ENCODE measurements around the gene COPA.

The COPA gene

DNA sequence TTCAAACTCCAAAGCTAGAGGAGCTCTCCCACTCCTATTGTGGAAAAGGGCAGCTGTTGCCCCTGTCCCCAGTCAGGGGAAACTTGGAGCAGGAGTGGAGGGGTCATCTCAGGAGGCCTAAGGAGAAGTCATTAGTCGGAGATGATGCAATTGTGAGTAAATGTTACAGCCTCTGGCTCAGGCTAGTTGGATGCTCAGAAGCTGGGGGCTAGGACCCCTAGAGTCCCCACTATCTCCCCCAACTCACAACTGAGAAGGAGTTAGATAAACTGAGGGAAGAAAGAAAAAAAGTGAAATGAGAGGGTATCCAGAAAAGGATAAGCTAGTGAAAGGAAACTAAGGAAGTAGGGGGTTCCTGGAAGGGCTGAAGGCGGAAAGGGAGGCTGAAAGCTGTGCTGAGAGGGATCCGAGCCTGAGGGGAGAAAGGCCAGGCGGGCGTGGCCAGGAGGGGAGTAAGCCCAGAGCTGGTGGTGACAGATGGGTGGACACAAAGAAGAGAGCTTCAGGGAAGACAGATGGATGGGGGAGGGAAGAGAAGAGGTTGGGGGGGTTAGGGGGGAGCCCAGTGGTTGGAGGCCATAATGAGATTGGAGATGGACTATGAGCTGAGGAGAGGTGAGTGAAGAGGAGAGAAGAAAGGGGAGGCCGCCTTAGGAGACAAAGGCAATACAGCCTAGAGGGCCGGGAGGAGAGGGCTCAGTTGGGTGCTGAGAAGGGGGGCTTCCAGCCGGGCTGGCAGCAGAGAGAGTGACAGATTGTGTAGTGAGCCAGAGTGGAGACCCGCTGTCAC, 19.3 kb upstream of the COPA start:
- peak; percentile 19 for DNase-seq

DNA sequence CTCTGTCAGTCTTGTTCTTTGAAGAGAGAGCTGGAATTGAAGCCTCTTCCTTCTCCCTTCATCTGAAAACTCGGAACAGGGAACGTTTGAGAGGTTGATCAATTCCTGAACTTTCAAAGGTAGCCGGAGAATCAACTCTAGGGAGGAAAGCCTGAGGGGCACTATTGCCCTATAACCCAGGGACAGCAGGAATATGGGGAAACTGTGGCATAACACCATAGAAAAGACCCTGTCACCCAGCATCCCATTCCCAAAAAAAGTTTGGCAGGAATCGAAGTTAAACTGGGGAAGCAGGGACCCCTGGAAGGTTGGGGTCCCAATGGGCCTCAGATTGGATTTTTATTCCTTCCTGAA, 18.7 kb upstream of the COPA start:
- DNase-seq, result no peak

DNA sequence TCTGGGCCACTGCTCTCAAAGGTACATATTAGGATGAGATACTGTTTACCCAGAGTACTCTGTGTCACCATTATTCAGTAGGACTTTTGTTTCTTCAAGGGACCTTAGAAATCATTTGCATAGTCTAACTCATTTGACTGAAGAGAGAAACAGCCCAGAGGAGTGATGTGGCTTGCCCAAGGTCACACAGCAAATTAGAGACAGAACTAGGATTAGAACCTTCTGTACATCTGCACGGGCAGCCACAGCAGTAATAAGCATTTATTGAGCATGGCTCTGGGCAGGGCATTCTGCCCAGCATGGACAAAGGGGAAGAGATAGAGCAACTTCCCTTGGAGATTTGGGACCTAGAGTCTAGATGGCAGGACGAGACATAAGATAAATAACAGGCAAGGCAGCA, 18.1 kb upstream of the COPA start:
- DNase-seq, result no peak

DNA sequence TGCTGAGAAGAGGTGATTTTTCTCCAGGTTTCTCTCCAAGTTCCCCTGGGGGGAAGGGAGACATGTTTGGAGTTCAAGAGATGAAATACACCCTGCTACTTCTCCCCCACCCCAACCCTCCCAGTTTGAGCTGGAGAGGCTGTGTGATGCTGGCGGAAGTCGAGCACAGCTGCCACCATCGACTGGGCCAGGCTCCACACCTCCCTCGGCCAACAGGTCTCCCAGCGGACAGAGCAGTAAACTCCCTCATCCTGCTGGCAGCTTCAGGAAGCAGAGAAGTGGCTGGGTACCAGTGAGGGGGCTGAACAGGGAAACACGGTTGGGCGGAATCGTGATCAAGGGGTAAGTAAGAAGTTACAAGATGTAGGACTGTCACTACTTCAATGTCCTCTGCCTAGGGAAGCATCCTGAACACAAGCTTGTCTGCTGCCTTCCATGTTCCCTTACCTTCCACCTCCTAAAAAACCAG, 17.2 kb upstream of the COPA start:
- DNase-seq, result peak; percentile 17

DNA sequence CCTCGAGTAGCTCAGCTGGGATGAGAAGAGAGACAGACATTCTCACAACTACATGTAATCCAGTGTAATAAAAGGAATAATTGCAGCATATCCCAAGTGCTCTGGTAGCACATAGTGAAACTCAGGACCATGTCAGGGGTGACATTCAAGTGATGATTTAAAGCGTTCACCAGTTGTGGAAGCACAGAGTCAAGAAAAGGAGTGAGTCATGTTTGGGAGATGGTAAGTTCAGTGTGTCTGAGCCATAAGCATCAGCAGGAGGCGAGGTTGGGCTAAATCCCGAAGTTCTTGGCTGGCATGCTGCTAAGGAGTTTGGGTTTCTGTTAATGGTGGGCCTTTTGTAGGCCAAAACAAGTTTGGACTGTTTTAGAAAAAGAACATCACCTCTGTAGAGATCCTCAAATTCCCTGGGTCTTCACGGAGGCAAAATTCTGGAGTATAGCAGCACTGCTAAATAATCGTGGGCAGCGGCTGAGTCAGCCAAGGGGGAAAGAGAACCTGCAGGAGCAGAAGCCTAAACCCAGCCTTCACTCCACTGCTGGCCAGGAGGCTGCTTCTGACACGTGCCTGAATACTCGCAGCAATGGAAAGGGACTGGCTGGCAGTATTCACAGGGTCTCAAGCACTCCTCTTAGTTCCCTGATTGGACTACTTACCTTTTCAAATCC, 16.6 kb upstream of the COPA start:
- peak; percentile 13 for DNase-seq

DNA sequence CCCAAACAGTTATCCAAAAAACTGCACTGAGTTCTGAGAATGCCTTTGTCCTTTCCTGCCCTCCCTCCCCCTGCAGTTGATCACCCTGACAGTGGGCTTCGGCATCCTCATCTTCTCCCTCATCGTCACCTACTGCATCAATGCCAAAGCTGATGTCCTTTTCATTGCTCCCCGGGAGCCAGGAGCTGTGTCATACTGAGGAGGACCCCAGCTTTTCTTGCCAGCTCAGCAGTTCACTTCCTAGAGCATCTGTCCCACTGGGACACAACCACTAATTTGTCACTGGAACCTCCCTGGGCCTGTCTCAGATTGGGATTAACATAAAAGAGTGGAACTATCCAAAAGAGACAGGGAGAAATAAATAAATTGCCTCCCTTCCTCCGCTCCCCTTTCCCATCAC, 15.0 kb upstream of the COPA start:
- no peak for DNase-seq

DNA sequence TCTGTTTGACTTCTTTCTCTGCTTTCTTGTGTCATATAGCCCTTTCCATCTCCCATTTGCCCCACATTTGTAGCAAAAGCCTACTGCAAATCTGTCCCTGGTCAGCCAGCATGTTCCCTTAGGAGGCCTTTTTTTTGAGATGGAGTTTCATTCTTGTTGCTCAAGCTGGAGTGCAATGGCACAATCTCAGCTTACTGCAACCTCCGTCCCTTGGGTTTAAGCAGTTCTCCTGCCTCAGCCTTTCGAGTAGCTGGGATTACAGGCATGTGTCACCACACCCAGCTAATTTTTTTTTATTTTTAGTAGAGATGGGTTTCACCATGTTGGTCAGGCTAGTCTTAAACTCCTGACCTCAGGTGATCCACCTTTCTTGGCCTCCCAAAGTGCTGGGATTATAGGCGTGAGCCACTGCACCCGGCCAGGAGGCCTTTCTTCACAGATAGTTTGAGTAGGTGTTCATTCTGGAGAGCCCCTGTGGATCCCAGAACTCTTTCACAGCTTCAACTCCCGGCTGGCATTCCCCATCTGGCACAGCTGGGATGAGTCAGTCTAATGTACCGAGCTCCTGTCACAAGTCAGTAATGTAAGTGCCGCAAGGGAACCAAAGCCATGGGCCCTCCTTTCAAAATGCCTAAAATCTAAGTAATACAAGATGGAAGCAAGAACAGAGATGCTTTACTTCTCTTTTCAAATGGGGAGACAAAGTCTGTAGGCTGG, 14.4 kb upstream of the COPA start:
- peak; percentile 2 for DNase-seq

DNA sequence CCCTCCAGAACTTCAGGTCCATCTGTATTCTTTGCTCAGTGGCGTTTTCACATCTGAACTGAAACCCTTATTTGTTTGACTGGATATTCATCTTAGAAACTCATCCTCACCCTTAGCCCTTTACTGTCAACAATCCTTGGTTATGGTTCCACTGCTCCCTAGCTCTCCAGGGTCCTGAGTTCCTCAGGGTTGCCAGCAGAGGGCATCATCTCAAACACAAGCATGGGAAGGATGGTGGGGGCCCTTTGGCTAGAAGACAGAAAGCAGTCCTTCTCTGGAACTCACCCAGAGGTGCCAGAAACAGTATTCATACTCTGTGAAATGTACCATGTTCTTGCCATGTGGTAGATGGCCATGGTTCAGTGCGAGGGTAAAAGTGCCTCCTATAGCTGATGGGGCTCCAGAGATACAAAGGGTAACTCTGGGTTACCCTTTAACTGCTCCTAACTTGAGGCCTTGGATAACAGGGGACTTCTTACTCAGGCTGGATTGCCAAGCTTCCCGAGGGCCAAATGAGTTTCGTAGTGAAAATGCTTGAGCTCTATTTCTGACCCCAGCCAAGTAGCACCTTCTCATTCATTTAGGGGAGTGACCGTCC, 11.4 kb upstream of the COPA start:
- DNase-seq, result peak; percentile 7

DNA sequence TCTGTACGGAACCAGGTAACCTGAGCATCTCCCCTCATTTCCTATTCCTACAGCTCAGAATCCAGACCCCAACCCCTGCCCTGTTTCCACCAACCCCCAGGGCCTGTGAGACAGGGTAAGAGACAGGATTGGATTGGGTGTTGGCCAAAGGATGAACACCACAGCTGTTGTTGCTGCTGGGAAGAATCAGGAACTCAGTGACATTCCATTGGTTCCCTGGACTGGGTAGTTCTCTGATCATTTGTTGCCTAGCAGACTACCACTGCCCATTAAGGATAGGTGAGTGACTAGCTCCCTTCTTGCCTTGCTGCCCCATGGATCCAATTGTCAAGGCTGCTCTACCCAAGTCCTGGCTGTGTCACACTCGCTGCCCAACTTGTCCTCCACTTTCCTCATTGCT, 10.2 kb upstream of the COPA start:
- no peak for DNase-seq

DNA sequence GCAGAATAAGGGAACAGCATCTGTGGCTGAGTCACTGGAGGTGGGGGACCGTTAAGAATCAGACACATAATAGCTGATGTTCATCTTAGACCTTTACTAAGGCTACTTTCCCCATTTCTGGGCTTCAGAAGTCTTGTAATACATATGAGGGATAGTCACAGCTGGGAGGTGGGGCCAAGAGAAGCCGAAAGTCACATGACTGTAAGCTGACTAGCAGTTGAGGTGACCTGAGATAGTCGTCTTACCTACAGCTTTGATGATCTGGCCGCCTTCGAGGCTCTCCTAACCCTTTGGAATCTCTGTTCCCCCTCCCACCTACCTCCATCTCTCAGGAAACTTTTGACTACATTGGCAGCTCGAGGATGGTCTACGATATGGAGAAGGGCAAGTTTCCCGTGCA, 9.5 kb upstream of the COPA start:
- no peak for DNase-seq

DNA sequence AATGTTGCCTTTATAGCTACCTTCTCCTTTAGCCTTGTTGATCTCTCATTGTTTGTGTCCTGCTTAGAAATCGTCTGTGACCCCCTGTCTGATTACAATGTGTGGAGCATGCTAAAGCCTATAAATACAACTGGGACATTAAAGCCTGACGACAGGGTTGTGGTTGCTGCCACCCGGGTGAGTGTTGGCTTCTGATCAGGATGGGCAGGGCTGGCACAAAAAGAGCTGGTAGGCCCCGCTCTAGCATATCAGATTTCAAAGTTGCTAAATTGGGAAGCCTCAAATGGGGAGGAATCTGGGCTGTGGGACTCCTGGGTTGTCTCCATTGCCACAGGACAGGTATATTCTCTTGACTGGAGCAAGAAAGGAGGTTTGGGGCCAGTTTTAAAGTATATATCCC, 8.6 kb upstream of the COPA start:
- DNase-seq, result no peak

DNA sequence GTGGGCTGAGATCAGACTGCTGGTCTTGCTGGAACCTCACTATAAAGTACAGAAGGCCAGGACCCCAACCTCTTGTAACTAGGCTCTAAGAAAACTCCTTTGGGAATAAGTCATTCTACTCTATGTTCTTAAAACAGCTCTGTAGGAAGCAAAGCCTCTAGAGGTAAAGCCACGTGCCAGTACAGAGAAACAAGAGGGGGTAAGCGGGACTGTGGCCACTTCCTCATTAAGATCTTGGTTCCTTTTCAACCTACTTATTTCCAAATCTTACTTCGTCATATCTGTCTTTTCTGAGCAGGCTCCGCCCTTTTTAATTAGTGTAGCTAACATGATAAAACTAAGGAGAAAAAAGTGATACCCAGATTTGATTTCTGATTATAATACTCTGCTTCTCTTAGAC, 3.9 kb upstream of the COPA start:
- DNase-seq, result no peak

DNA sequence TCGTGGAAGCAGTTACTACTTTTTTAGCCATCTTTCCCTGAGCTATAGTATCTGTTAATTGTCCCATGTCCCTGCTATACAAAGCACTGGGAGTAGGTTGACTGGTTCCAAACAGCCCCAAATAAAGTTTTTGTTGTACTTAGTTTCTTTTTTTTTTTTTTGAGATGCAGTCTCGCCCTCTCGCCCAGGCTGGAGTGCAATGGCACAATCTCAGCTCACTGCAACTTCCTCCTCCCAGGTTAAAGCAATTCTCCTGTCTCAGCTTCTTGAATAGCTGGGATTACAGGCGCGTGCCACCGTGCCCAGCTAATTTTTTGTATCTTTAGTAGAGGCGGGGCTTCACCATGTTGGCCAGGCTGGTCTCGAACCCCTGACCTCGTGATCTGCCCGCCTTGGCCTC, 3.4 kb upstream of the COPA start:
- DNase-seq, result no peak

DNA sequence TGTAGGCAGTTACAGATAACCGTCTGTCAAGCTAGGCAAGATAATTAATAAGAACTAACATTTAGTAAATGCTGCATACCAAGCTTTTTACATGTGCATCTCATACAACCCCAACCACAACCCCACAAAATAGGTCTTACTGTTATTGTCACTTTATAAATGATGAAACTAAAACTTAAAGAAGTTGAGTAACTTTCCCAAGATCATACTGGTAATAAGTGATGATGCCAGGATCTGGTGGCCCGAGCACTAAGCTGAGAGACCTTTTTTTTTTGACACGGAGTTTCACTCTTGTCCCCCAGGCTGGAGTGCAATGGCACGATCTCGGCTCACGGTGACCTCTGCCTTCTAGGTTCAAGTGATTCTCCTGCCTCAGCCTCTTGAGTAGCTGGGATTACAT, 1.9 kb upstream of the COPA start:
- DNase-seq, result no peak

DNA sequence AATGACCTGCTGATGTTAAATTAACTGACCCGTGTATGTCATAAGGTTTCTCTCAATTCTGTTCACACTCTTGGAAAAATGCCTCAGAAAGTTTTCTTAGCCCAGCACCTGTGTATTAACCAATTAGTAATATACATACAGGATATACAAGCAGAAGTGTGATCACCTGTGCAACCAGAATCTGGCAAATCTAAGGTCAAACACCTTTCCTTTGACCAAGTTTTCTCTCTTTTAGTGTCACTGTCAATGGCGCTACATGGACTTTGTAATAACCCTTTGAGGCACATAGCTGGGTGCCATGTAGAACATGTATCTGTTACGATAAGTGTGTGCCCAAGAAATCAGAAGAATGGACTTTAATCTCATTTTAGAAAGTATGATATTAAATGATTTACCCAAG, 1.2 kb upstream of the COPA start:
- no peak for DNase-seq

DNA sequence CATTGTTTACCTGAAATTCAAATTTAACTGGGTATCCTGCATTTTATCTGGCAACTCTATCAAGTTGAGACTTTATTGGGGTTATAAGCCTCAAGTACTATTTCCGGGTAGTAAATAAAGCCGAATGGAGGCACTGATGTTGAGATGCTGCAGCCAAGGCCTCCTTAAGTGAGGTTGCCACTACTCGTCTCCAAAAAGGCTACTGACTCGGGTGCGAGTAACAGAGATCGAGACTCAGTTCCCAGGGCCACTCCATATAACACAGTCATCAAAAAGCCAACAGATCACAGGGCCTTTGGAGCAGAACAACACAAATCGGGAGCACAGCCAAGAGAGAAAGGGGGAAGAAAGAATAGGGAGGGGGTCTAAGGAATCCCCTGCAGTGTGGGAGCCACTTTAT, 524 bp downstream of the COPA start:
- DNase-seq, result peak; percentile 30

DNA sequence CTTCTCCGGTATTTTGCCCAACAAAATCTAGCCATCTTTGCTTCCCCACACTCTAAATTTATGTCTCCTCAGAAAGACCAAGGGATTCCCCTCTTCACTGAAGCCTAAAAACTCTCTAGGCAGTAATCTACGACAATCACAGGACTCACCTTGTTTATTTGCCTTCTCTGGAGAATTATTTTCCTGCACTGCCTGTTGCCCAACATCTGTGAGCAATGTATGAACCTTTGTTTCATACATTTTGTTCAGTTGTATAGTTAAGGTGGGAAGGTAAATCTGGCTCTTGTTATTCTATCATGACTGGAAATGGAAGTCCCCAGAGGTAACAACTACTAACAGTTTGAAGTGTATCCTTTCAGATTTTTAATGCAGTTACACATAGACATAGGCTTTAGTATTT, 2.2 kb downstream of the COPA start:
- DNase-seq, result no peak

DNA sequence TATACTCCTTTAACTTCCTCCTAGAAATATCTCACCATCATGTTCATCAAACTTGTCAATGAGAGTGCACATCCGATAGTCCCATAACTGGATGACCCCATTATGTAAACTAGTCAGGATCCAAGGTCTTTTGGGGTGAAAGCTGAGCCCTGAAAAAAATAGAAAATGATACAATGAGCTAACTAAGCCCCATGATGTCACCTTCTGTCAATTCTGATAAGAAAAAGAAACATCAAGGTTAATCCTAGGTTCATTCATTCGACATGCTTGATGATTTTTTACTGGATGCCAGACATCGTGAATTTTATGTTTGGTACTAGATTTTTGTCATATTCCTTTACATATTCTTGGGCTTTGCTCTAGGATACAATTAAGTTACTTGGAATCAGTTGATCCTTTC, 2.9 kb downstream of the COPA start:
- DNase-seq, result no peak

DNA sequence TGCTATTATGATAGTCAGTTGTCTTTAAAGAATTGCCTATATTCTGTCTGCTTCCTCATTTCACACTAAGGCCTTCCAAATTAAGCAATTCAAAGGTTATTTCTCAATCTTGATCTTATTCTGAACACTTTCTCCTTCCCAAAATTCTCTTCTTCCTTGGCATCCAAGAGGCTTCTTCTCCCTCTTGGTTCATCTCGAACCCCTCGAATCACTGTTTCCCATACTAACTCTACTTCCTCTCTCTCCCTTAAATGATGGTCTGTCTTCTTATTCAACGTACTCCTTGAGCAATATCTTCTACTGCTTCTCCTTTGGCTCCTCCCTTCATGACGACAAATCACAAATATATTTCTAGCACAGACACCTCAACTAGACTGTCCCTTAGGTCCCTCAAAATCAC, 4.5 kb downstream of the COPA start:
- DNase-seq, result no peak

DNA sequence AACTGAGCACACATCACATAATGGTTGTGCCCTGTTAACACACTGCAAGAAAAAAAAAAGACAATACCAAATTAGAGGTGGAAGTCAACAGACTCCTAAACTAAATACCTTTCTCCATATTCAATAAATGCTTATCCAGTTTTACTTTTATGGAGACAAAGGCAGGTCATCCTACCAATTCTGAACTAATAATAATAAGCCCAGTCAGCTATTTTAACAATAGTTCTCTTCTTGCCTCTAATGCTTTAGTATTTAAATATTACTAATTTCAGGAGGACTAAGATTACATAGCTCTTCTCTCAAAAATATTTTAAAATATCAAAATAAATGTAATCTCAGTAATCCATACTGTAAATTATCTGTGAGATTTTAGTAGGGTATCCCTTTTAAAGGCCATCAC, 10.5 kb downstream of the COPA start:
- DNase-seq, result no peak

DNA sequence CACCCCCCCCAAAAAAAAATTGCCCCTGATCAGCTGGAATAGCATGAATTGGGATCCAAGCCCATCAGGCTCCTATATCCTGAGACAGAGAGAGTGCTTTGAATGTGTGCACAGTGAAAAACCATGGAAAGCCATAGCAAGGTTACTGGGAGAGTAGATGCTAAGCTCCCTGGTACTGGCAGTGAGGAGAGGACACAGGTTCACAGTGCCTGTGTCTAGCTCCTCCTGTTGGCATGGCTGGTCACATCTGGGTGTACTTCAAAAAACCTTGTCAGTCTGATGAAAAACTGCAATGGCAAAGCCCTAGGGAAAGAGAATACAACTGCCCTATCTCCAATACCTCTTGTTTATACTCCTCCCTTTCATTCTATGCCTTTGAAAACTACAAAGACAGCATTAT, 12.9 kb downstream of the COPA start:
- DNase-seq, result no peak

DNA sequence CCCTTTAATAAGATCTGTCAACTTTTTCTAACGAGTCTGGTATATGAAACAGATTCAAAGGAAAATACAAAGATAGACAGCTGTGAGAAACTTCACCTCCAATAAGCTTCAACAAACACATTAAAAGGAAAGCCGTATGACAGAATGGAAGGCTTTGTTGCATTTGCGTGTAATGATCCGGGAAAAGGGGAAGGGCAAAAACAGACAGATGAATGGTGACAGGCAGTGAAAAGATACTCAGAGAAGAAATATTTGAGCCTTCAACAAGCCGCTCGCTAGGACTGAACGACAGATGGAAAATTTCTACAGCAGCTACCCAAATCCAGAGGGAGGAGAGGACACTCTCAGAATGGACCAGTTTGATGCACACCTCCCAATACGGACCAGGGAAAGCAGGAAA, 14.9 kb downstream of the COPA start:
- DNase-seq, result no peak

DNA sequence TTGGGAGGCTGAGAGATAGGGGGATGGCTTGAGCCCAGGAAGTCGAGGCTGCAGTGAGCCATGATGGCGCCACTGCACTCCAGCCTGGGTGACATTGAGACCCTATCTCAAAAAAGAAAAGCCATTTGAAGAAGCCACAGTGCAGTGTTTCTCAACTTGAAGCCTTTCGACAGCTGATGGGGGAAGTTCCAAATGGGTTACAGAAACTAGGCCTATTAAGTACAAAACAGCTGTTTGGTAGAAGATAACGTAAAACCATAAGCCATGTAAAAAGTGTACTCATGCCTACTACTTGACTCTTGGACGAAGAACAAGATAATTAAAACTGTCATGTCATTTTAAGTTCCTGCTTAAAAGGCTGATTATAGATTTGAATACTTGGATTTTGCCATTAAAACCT, 16.6 kb downstream of the COPA start:
- DNase-seq, result no peak

DNA sequence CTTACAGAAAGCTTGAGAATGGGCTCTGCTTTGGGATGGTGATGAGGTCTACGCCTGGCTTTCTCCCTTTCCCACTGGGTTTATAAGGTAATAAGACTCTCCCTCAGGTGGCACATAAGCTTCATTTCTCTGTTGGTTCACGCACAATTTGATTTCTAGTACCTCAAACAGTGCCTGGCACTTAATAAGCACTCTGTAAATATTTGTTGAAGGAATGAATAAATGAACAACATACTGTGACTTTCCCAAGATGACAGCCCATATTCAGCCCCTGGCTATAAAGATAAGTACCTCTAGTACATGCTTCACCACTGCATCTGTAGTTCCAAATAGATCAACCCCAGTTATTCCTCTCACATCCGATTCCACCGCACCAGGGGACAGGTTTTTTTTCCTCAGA, 17.8 kb downstream of the COPA start:
- DNase-seq, result no peak
